Testis (tissue), 3 donors: ENCODE data around the gene ADGRD1. TPM values are rescaled to one million over a fixed set of nuclear protein-coding genes. Genes with fewer than 3 reads are reported as not detected.

ENCODE experiments used
- DNase-seq: peaks from one replicate; pipeline ENCODE4 v3.0.0-alpha.2; 2019
- H3K27ac ChIP-seq, 2 donors: fragments of 200-600 bp; sonication (generic); one replicate each; pipeline ENCODE4 v1.5.1; 2019
- H3K27me3 ChIP-seq: fragments of 200-600 bp; sonication (generic); one replicate; pipeline ENCODE4 v1.5.1; 2019
- H3K36me3 ChIP-seq: fragments of 200-600 bp; sonication (generic); one replicate; pipeline ENCODE4 v1.5.1; 2017; ENCODE audit warnings: low read depth; ENCODE audit errors: missing control alignments
- H3K4me1 ChIP-seq: fragments of 200-600 bp; sonication (generic); one replicate; pipeline ENCODE4 v1.5.1; 2019
- H3K4me3 ChIP-seq, 2 donors: fragments of 200-600 bp; sonication (generic); one replicate each; pipeline ENCODE4 v1.5.1; 2017 to 2019
- H3K9me3 ChIP-seq: fragments of 200-600 bp; sonication (generic); one replicate; pipeline ENCODE4 v1.5.1; 2017
- POLR2A ChIP-seq: fragments of 450-650 bp; IDR thresholded peaks from one replicate; pipeline ENCODE4 v1.6.1; 2017; ENCODE audit warnings: antibody characterized with exemption, mild to moderate bottlenecking, moderate library complexity
- WGBS, 2 donors: methylation state at CpG; one replicate each; pipeline ENCODE4 v1.1.5; 2018; 5-methylcytosine and 5-hydroxymethylcytosine counted together
- intact Hi-C: fragments of 100-400 bp; cut with DNase I; formaldehyde crosslinking; loops from one replicate; pipeline ENCODE4 v1.15.1; 2023; ENCODE audit warnings: low total_unique reads
- polyA plus RNA-seq: library from polyadenylated mRNA; stranded (reverse); fragments of 350-450 nt; fragmentation: Illumina TruSeq; extraction: RNeasy Lipid Tissue Mini Kit (QIAGEN cat#74804); gene quantifications from one replicate; pipeline ENCODE4 v1.2.3, GENCODE V29; 2014; ENCODE audit warnings: low read depth, low replicate concordance; ENCODE audit not compliant: insufficient read depth
- total RNA-seq, 2 donors: library from RNA; depleted of rRNA; stranded (reverse); fragments of >200 nt; gene quantifications; one replicate each; pipeline ENCODE4 v1.2.3, GENCODE V29; 2016
- TF ChIP-seq, protein P1 (sequence below), 3 experiments: fragments of 450-650 bp in 2 of 3; fragments of 200-600 bp in 1 of 3; sonication (generic) in 1 of 3; IDR thresholded peaks; one replicate each; pipeline ENCODE4 v1.5.1; 2016 to 2019; ENCODE audit warnings: antibody characterized with exemption in 3 of 3, mild to moderate bottlenecking in 2 of 3, moderate library complexity in 1 of 3

ADGRD1 gene
- total and polyA plus RNA-seq, 3 donors from 2014 or later = 27.2 to 43.2 (median 42.8) TPM

DNA sequence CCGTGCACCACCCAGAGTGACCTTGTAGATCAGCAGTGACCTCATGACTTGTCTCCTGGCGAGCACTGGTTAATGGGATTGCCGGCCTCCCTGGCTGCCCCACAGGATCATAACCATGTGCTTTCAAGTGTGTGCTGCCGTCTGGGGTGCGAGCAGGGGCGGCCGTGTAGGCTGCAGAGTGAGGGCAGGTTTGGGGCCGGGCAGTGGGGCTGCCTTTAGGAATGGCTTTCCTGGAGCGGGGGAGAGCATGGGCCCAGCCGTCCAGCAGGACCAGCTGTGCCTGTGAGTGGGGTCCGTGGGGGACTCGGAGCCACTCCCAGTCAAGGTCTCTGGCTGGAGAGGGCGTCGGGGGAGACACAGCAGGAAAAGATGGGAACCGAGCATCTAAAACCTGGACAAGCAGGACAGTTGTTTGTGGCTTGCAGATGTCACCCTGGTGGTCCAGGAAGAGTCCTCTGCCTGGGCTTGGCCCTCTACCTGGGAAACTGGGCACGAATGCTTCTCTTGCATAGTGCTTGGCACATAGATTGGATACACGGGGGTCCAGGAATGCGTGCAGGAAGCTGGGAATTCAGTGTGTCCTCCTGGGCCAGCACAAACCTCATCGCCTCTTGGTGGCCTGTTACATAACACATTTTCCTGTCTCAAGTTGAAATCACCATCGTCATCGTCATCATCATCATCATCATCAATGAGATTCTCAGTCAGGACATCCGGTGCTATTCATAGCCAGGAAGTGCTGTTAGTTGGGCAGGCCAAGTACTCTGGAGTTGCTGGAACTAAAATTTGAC is 96.0 kb downstream of the ADGRD1 start:
- Histone ChIP-seq H3K27ac (no peak overlapping the region), H3K4me1 (peaks cover 7% of the 10 kb centered on the region), H3K9me3 (no peaks in the 10 kb centered on the region), H3K4me3 (no peak overlapping the region), H3K27me3 (no peaks in the 10 kb centered on the region), H3K36me3 (no peaks in the 10 kb centered on the region)
- intact Hi-C loops = no loop called here
- no peak for DNase-seq
- WGBS, 2 donors = 54 to 62% methylated on average over 10 to 22 of the region's 22 CpGs
- TF ChIP-seq, protein P1, sequence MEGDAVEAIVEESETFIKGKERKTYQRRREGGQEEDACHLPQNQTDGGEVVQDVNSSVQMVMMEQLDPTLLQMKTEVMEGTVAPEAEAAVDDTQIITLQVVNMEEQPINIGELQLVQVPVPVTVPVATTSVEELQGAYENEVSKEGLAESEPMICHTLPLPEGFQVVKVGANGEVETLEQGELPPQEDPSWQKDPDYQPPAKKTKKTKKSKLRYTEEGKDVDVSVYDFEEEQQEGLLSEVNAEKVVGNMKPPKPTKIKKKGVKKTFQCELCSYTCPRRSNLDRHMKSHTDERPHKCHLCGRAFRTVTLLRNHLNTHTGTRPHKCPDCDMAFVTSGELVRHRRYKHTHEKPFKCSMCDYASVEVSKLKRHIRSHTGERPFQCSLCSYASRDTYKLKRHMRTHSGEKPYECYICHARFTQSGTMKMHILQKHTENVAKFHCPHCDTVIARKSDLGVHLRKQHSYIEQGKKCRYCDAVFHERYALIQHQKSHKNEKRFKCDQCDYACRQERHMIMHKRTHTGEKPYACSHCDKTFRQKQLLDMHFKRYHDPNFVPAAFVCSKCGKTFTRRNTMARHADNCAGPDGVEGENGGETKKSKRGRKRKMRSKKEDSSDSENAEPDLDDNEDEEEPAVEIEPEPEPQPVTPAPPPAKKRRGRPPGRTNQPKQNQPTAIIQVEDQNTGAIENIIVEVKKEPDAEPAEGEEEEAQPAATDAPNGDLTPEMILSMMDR (IDR thresholded peaks at IDR 0.05) = no peak
- no peak for TF ChIP-seq POLR2A

DNA sequence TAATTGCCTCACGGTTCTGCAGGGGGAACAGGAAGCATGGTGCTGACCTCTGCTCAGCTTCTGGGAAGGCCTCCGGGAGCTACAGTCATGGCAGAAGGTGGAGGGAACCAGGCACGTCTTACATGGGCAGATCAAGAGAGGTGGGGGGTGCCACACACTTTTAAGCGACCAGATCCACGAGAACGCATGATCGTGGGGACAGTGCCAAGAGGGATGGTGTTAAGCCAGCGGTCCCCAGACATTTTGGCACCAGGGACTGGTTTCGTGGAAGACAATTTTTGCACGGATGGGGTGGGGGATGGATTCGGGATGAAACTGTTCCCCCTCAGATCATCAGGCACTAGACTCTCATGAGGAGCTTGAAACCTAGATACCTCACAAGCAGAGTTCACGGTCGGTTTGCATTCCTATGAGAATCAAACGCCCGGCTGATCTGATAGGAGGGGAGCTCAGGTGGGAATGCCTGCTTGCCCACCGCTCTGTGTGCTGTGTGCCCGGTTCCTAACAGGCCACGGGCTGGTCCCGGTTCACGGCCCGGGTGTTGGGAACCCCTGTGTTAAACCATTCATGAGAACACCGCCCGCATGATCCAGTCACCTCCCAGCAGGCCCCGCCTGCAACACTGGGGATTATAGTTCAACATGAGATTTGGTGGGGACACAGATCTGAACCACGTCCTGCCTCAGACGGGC is 96.9 kb downstream of the ADGRD1 start:
- Histone ChIP-seq H3K9me3 (no peaks in the 10 kb centered on the region), H3K27me3 (no peaks in the 10 kb centered on the region), H3K4me3 (no peak overlapping the region), H3K4me1 (peaks cover 7% of the 10 kb centered on the region), H3K27ac (no peak overlapping the region), H3K36me3 (no peaks in the 10 kb centered on the region)
- no peak for DNase-seq
- intact Hi-C loops = no loop called here
- WGBS, 2 donors = 88 to 93% methylated on average over 24 to 26 of the region's 26 CpGs
- TF ChIP-seq, protein P1 (IDR thresholded peaks at IDR 0.05) = no peak
- no peak for TF ChIP-seq POLR2A

DNA sequence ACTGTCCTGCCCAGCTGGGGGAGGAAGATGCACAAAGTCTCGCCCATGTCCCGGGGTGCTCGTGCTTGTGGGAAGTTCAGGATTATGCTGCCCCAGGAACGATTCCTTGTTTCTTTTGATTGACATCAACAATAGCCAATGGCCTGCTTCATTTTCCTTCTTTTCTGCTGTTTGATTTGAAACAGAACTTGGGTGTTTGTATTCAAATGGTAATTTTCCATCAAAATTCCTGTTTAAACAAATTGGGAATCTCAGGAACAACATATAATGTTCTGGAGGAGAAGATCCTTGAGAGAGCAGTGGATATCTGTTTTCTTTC is 97.4 kb downstream of the ADGRD1 start:
- 95 to 97% methylated on average over 4 of the region's 4 CpGs for WGBS, 2 donors

DNA sequence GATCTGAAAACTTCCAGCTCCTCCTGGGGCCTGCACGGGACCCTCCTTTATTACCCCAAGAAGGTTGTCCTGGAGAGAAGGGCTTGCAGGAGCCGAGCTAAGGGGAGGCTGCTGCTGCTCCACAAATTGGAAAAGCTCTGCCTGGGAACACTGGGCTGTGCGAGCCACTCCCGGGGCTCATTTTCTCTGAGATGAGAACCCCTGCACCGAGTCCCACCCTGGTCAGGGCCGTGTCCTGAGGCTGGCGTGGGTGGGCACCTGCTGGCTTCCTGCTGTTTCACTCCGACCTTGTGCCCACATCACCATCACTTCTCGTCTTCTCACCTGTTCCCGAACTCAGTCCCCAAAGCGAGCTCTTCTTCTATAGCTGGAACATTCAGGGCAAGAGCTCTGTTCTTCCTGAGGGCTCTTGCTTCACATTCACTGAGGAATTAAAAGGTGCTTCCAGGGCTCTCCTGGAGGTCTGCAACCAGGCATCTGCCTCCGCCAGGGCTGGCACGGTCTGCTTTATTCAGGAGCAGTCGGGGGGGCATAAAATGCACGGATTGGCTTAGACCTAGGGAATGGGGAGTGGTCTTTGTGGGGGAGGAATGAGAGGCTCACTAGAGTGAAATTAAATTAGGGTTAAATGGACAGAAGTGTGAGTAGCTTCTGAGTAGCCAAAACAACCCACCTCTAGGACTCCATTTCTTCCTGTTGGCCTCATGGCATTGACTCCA is 98.5 kb downstream of the ADGRD1 start:
- TF ChIP-seq POLR2A = no peak
- TF ChIP-seq, protein P1 (IDR thresholded peaks at IDR 0.05) = no peak
- no peak overlapping the region for H3K27ac ChIP-seq
- no peaks in the 10 kb centered on the region for H3K36me3 ChIP-seq
- H3K9me3 ChIP-seq = no peaks in the 10 kb centered on the region
- no peaks in the 10 kb centered on the region for H3K27me3 ChIP-seq
- no peak overlapping the region for H3K4me3 ChIP-seq
- peaks cover 7% of the 10 kb centered on the region for H3K4me1 ChIP-seq
- DNase-seq = no peak
- 87 to 91% methylated on average over 14 to 15 of the region's 15 CpGs for WGBS, 2 donors
- intact Hi-C loops = no loop called here

More for the DNA sequence above, 97.4 kb downstream of the ADGRD1 start:
- no peak overlapping the region for H3K27ac ChIP-seq
- intact Hi-C loops = no loop called here
- no peak overlapping the region for H3K4me3 ChIP-seq
- H3K9me3 ChIP-seq = no peaks in the 10 kb centered on the region
- TF ChIP-seq, protein P1 (IDR thresholded peaks at IDR 0.05) = no peak
- TF ChIP-seq POLR2A = no peak
- H3K4me1 ChIP-seq = peaks cover 7% of the 10 kb centered on the region
- no peaks in the 10 kb centered on the region for H3K27me3 ChIP-seq
- H3K36me3 ChIP-seq = no peaks in the 10 kb centered on the region
- DNase-seq = no peak
